GM23338 (cell line): ENCODE data around the gene FARS2. TPM values are rescaled to one million over a fixed set of nuclear protein-coding genes. Genes with fewer than 3 reads are reported as not detected.

Experiments
- ATAC-seq: fragments of 200-7000 bp; cut with Tn5 transposase; 3 replicates; pipeline ENCODE4 v1.9.1; 2020
- DNase-seq: peaks from one replicate; pipeline ENCODE4 v3.0.0-alpha.2; 2015; ENCODE audit warnings: low spot score
- H2AFZ ChIP-seq: fragments of 200-600 bp; sonication (generic); 2 replicates; pipeline ENCODE4 v1.8.0; 2016; ENCODE audit warnings: antibody characterized with exemption, mild to moderate bottlenecking, moderate library complexity
- H3F3A ChIP-seq: fragments of 200-600 bp; sonication (generic); replicated peaks from 2 replicates; pipeline ENCODE4 v1.8.0; 2017; ENCODE audit warnings: antibody characterized with exemption, mixed run types, low read depth
- H3K27ac ChIP-seq: fragments of 200-600 bp; sonication (generic); 2 replicates; pipeline ENCODE4 v1.6.1; 2016; ENCODE audit warnings: low read depth
- H3K27me3 ChIP-seq: fragments of 200-600 bp; sonication (generic); 2 replicates; pipeline ENCODE4 v1.8.0; 2016; ENCODE audit warnings: mild to moderate bottlenecking, mixed run types, moderate library complexity; ENCODE audit not compliant: insufficient read depth
- H3K36me3 ChIP-seq: fragments of 200-600 bp; sonication (generic); 2 replicates; pipeline ENCODE4 v1.8.0; 2016; ENCODE audit warnings: mild to moderate bottlenecking; ENCODE audit not compliant: insufficient read depth
- H3K4me1 ChIP-seq: fragments of 200-600 bp; sonication (generic); 2 replicates; pipeline ENCODE4 v1.8.0; 2016; ENCODE audit warnings: mild to moderate bottlenecking, moderate library complexity; ENCODE audit not compliant: insufficient read depth
- H3K4me2 ChIP-seq: fragments of 200-600 bp; sonication (generic); 2 replicates; pipeline ENCODE4 v1.7.1; 2017; ENCODE audit warnings: mixed run types
- H3K4me3 ChIP-seq: fragments of 200-600 bp; sonication (generic); 2 replicates; pipeline ENCODE4 v1.6.1; 2016; ENCODE audit warnings: mixed run types
- H3K79me2 ChIP-seq: fragments of 200-600 bp; sonication (generic); replicated peaks from 2 replicates; pipeline ENCODE4 v1.8.0; 2017; ENCODE audit warnings: mild to moderate bottlenecking; ENCODE audit not compliant: insufficient read depth
- H3K9me2 ChIP-seq: fragments of 200-600 bp; sonication (generic); 2 replicates; pipeline ENCODE4 v1.8.0; 2017; ENCODE audit not compliant: insufficient read depth
- H4K20me1 ChIP-seq: fragments of 200-600 bp; sonication (generic); replicated peaks from 2 replicates; pipeline ENCODE4 v1.8.0; 2017; ENCODE audit warnings: mild to moderate bottlenecking; ENCODE audit not compliant: insufficient read depth
- H3K27ac Mint-ChIP-seq: 2 replicates; pipeline ENCODE4 v1.8.0; 2020; ENCODE audit warnings: inconsistent platforms, mild to moderate bottlenecking, moderate library complexity, mixed read lengths
- H3K27me3 Mint-ChIP-seq: 3 replicates; pipeline ENCODE4 v1.8.0; 2022; ENCODE audit warnings: low read depth, mild to moderate bottlenecking, moderate library complexity, mixed read lengths, inconsistent platforms; ENCODE audit not compliant: insufficient read depth, poor library complexity
- H3K36me3 Mint-ChIP-seq: 3 replicates; pipeline ENCODE4 v1.8.0; 2021; ENCODE audit warnings: low read depth, mild to moderate bottlenecking, inconsistent platforms, moderate library complexity, mixed read lengths
- H3K4me1 Mint-ChIP-seq: 3 replicates; pipeline ENCODE4 v1.8.0; 2020; ENCODE audit warnings: mild to moderate bottlenecking, inconsistent platforms, mixed read lengths
- H3K4me3 Mint-ChIP-seq: 3 replicates; pipeline ENCODE4 v1.8.0; 2021; ENCODE audit warnings: moderate library complexity, mild to moderate bottlenecking, inconsistent platforms, mixed read lengths
- H3K9me3 Mint-ChIP-seq: 3 replicates; pipeline ENCODE4 v1.8.0; 2020; ENCODE audit warnings: moderate library complexity, mild to moderate bottlenecking, inconsistent platforms, mixed read lengths
- CREB1 ChIP-seq: fragments of 250-450 bp; sonication (Bioruptor Pico); IDR thresholded peaks from 2 replicates; pipeline ENCODE4 v1.5.0; 2020; ENCODE audit warnings: low read depth, mild to moderate bottlenecking, moderate library complexity
- POLR2AphosphoS5 ChIP-seq: IDR thresholded peaks from 2 replicates; pipeline ENCODE4 v1.6.1; 2016; ENCODE audit warnings: antibody characterized with exemption, low read depth
- STAT1 ChIP-seq: IDR thresholded peaks from one replicate; pipeline ENCODE4 v1.6.1; 2016; ENCODE audit warnings: antibody characterized with exemption; ENCODE audit not compliant: unreplicated experiment
- ZNF331 ChIP-seq: fragments of 250-450 bp; sonication (Bioruptor Pico); IDR thresholded peaks from 2 replicates; pipeline ENCODE4 v1.5.0; 2020; ENCODE audit warnings: low read depth, mild to moderate bottlenecking, moderate library complexity
- ZNF462 ChIP-seq: fragments of 250-450 bp; sonication (Bioruptor Pico); IDR thresholded peaks from 2 replicates; pipeline ENCODE4 v1.5.0; 2020; ENCODE audit warnings: mild to moderate bottlenecking, moderate library complexity
- polyA plus RNA-seq: library from polyadenylated mRNA; unstranded; fragments of >200 nt; fragmentation: Nextera tagmentation; extraction: Ambion mirVana; gene quantifications from 2 replicates; pipeline ENCODE4 v1.2.1, GENCODE V29; 2016
- total RNA-seq: library from RNA; depleted of rRNA; stranded (reverse); fragments of >200 nt; shearing (Covaris generic); gene quantifications from 2 replicates; pipeline ENCODE4 v1.2.3, GENCODE V29; 2014
- TF ChIP-seq, protein P1 (sequence below): IDR thresholded peaks from one replicate; pipeline ENCODE4 v1.6.1; 2018; ENCODE audit warnings: antibody characterized with exemption; ENCODE audit not compliant: unreplicated experiment

FARS2 gene
- total and polyA plus RNA-seq, 2 experiments from 2014 or later: 7.6 to 19.0 TPM

DNA sequence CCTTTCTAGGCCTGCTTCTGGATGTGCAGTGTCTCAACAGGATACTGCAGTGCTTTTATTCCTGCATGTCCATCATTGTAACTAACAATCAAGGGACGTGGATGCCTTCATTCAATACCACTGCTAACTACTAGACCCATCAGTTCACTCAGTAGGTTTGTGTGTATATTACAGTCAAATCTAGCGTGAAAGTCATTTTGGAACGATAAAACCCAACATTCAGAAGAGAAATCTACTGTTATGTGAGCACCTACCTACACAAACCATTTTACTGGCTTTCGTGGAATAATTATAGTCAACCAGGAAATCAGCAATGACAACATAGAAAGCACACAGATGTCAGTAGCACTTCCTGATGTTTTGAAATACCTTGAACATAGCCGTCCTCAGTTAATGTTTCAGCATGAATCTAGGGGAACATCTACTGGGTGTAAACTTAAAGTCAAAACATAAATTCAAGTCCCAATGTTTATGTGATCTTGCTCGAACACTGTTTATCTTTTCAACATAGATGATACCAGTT lies 270.6 kb downstream of the FARS2 start:
- H4K20me1 ChIP-seq: no peaks in the 10 kb centered on the region
- Mint-ChIP-seq H3K27me3 (no peaks in the 10 kb centered on the region), H3K27ac (no peak overlapping the region), H3K9me3 (no peaks in the 10 kb centered on the region), H3K4me1 (peaks cover 14% of the 10 kb centered on the region), H3K36me3 (no peaks in the 10 kb centered on the region), H3K4me3 (no peak overlapping the region)
- H3F3A ChIP-seq: no peaks in the 10 kb centered on the region
- no peak overlapping the region for H3K27ac ChIP-seq
- no peak overlapping the region for H2AFZ ChIP-seq
- H3K36me3 ChIP-seq: no peaks in the 10 kb centered on the region
- H3K4me3 ChIP-seq: no peak overlapping the region
- no peak overlapping the region for H3K4me2 ChIP-seq
- H3K9me2 ChIP-seq: 0 out of 2 replicates have a peak, but pooled peaks cover 6% of the 10 kb centered on the region
- H3K4me1 ChIP-seq: peaks cover 12% of the 10 kb centered on the region
- ATAC-seq (no peak), DNase-seq (no peak)
- no peak for TF ChIP-seq ZNF462 (CRISPR knock-in tag)
- TF ChIP-seq POLR2AphosphoS5: no peak
- TF ChIP-seq ZNF331 (CRISPR knock-in tag): no peak
- TF ChIP-seq CREB1 (CRISPR knock-in tag): no peak
- H3K27me3 ChIP-seq: no peaks in the 10 kb centered on the region
- H3K79me2 ChIP-seq: no peaks in the 10 kb centered on the region

GRCh38 chr6:5532941-5533340 lies 271.6 kb downstream of the FARS2 start:
- H3K4me1 Mint-ChIP-seq: peaks cover 14% of the 10 kb centered on the region
- ATAC-seq: no peak
- TF ChIP-seq STAT1: no peak
- TF ChIP-seq, protein P1, sequence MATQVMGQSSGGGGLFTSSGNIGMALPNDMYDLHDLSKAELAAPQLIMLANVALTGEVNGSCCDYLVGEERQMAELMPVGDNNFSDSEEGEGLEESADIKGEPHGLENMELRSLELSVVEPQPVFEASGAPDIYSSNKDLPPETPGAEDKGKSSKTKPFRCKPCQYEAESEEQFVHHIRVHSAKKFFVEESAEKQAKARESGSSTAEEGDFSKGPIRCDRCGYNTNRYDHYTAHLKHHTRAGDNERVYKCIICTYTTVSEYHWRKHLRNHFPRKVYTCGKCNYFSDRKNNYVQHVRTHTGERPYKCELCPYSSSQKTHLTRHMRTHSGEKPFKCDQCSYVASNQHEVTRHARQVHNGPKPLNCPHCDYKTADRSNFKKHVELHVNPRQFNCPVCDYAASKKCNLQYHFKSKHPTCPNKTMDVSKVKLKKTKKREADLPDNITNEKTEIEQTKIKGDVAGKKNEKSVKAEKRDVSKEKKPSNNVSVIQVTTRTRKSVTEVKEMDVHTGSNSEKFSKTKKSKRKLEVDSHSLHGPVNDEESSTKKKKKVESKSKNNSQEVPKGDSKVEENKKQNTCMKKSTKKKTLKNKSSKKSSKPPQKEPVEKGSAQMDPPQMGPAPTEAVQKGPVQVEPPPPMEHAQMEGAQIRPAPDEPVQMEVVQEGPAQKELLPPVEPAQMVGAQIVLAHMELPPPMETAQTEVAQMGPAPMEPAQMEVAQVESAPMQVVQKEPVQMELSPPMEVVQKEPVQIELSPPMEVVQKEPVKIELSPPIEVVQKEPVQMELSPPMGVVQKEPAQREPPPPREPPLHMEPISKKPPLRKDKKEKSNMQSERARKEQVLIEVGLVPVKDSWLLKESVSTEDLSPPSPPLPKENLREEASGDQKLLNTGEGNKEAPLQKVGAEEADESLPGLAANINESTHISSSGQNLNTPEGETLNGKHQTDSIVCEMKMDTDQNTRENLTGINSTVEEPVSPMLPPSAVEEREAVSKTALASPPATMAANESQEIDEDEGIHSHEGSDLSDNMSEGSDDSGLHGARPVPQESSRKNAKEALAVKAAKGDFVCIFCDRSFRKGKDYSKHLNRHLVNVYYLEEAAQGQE: no peak

More at GRCh38 chr6:5532941-5533340, 271.6 kb downstream of the FARS2 start:
- no peak overlapping the region for H3K4me3 Mint-ChIP-seq
- H3K27ac Mint-ChIP-seq: no peak overlapping the region
- Histone ChIP-seq H3K79me2 (no peaks in the 10 kb centered on the region), H3K27me3 (no peaks in the 10 kb centered on the region), H3K27ac (no peak overlapping the region), H3K4me2 (no peak overlapping the region), H3K4me3 (no peak overlapping the region), H2AFZ (no peak overlapping the region), H3K9me2 (0 out of 2 replicates have a peak, but pooled peaks cover 6% of the 10 kb centered on the region), H4K20me1 (no peaks in the 10 kb centered on the region), H3K36me3 (no peaks in the 10 kb centered on the region), H3F3A (no peaks in the 10 kb centered on the region), H3K4me1 (peaks cover 12% of the 10 kb centered on the region)
- no peaks in the 10 kb centered on the region for H3K9me3 Mint-ChIP-seq
- no peaks in the 10 kb centered on the region for H3K27me3 Mint-ChIP-seq
- DNase-seq: no peak
- H3K36me3 Mint-ChIP-seq: peaks cover 3% of the 10 kb centered on the region; the same call in 1 of the 3 replicates
